ENCODE measurements around the gene DOK6. TPM values are rescaled to one million over a fixed set of nuclear protein-coding genes. Genes with fewer than 3 reads are reported as not detected.

Gene DOK6
- total and polyA plus RNA-seq, 9 of the 15 experiments (the other 6 are each of a cell fraction or from before 2014, with no cell fraction given) = not detected

DNA sequence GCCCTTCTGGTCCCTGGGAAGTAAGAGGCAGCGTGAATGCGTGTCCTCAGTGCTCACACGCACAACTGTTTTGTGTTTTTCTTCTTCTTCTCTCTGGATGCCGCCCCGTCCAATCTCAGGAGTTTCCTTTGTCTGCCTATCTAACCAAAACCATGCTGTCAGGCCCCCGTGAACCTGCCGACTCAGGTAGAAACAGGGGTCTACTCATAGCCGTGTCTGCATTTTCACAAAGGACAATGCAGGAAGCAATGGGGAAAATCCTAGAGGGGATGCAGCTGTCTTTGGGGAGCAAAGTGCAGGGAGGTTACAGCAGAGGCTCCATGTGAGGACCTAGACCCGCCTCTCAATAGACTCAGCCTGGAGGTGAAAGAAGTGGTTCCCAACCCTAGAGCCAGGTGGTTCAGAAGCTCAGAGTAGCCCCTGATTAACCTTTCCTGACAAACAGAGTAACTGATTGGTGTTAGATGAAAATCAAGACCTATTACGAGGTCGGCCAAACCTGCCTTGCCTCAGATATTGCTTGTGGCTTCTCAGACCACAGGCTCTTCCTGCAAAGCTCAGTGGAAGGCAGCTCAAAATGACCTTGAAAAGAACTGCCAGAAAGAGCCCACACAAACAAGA lies 497.7 kb downstream of the DOK6 start:
- peak overlapping the region; percentile 18; the same call in 1 of the 2 replicates for H3K4me2 ChIP-seq (ENCODE audit: insufficient read depth, low read length)
- POLR2A ChIA-PET = interaction anchor here (0.7 kb wide), 1 partner anchor 1206 kb away, joined by 4 read pairs; no protein-coding TSS in a partner anchor
- no peaks in the 10 kb centered on the region for H3K27me3 ChIP-seq (ENCODE audit: control insufficient read depth in 2 of 2, insufficient read depth in 2 of 2, low read length in 2 of 2)
- H2AFZ ChIP-seq (ENCODE audit: low read depth, low read length) = no peak overlapping the region
- no peaks in the 10 kb centered on the region for H3K36me3 ChIP-seq (ENCODE audit: control insufficient read depth, insufficient read depth, low read length)
- no peaks in the 10 kb centered on the region for H3K79me2 ChIP-seq (ENCODE audit: control insufficient read depth, insufficient read depth, low read length)
- WGBS (ENCODE audit: insufficient coverage, low coverage, missing lambda C conversion rate) = 12% methylated on average over 10 of the region's 11 CpGs
- intact Hi-C loops (cut with micrococcal nuclease) = no loop called here
- H3K9ac ChIP-seq (ENCODE audit: insufficient read depth in 1 of 2, low read depth in 2 of 2, low read length in 2 of 2) = no peak overlapping the region
- H3K9me1 ChIP-seq (ENCODE audit: control insufficient read depth, insufficient read depth, low read length) = no peaks in the 10 kb centered on the region
- no peak overlapping the region for H3K4me3 ChIP-seq
- no peak for ATAC-seq
- no TSS peak for BruUV-seq (replicated peaks)
- H3K4me1 ChIP-seq (replicated peaks in 1 of 2; ENCODE audit: control insufficient read depth in 2 of 2, insufficient read depth in 2 of 2, low read length in 2 of 2) = no peaks in the 10 kb centered on the region
- H4K20me1 ChIP-seq (replicated peaks; ENCODE audit: control insufficient read depth, insufficient read depth, low read length) = no peaks in the 10 kb centered on the region
- CTCF ChIA-PET (ENCODE audit: low intra/inter-chr PET ratio) = no interaction called here
- H3K9me3 ChIP-seq (replicated peaks; ENCODE audit: control insufficient read depth, insufficient read depth, low read depth, low read length) = no peaks in the 10 kb centered on the region
- DNase-seq (ENCODE audit: extremely low read depth in 1 of 4, low spot score in 3 of 4) = no peak
- H3K27ac ChIP-seq (ENCODE audit: extremely low read depth, low read depth, low read length) = no peak overlapping the region
- in situ Hi-C loops (cut with MboI) = no loop called here
- no peak for FAIRE-seq
- TF ChIP-seq ESRRA (IDR thresholded peaks at IDR 0.05; ENCODE audit: borderline replicate concordance, low read depth) = peak; percentile 29; the same call in 1 of the 2 replicates
- no peak for TF ChIP-seq FOSL1 (tag; conservative IDR thresholded peaks at IDR 0.05)
